LNCaP clone FGC (cell line): ENCODE measurements around the gene DGKQ.

ENCODE experiments used
- DNase-seq: peaks from one replicate; pipeline ENCODE4 v3.0.0-alpha.2; 2011; ENCODE audit warnings: low read depth
- H3K4me3 ChIP-seq: 2 replicates; pipeline ENCODE4 v1.5.1; 2011; ENCODE audit warnings: mild to moderate bottlenecking, low read depth, low read length, control low read depth
- CTCF ChIP-seq: IDR thresholded peaks from 2 replicates; pipeline ENCODE4 v1.5.1; 2012; ENCODE audit warnings: mild to moderate bottlenecking; ENCODE audit not compliant: control insufficient read depth, insufficient read depth; ENCODE audit errors: extremely low read depth

The DGKQ gene

GRCh38 chr4:963276-964225, 9.8 kb downstream of the DGKQ start:
- TF ChIP-seq CTCF, result no peak
- H3K4me3 ChIP-seq, result peak overlapping the region; percentile 70
- no peak for DNase-seq

GRCh38 chr4:962231-963208, 10.8 kb downstream of the DGKQ start:
- TF ChIP-seq CTCF, result peak; percentile 20; the same call in 1 of the 2 replicates
- peak overlapping the region; percentile 70 for H3K4me3 ChIP-seq
- peak; percentile 64 for DNase-seq

- H3K4me3 ChIP-seq, result peak overlapping the region; percentile 70
- no peak for TF ChIP-seq CTCF
- no peak for DNase-seq
Measured at GRCh38 chr4:961351-962230, 11.8 kb downstream of the DGKQ start.

GRCh38 chr4:960636-961350, 12.6 kb downstream of the DGKQ start:
- no peak for DNase-seq
- no peak for TF ChIP-seq CTCF
- no peak overlapping the region for H3K4me3 ChIP-seq

- TF ChIP-seq CTCF, result no peak
- no peak for DNase-seq
- H3K4me3 ChIP-seq, result no peak overlapping the region
Measured at GRCh38 chr4:960140-960635, 13.2 kb downstream of the DGKQ start.
